Adrenal gland (tissue), 12 donors: ENCODE data around the gene FOXN1. TPM values are rescaled to one million over a fixed set of nuclear protein-coding genes. Genes with fewer than 3 reads are reported as not detected.

ENCODE experiments used
- DNase-seq, 7 donors: peaks; one replicate each; pipeline ENCODE4 v3.0.0-alpha.2; 2019 to 2020
- H3K27ac ChIP-seq, 5 donors: fragments of 200-600 bp; sonication (generic) in 4 of 5; 1 replicate in 3 of 5; 2 replicates in 2 of 5; pipeline versions ENCODE4 v1.5.1 to v1.8.0; 2016 to 2020; ENCODE audit warnings: mild to moderate bottlenecking in 1 of 5
- H3K27me3 ChIP-seq: fragments of 200-600 bp; 2 replicates; pipeline ENCODE4 v1.8.0; 2021
- H3K36me3 ChIP-seq, 2 donors: fragments of 200-600 bp; replicated peaks in 1 of 2; 1 replicate in 1 of 2; 2 replicates in 1 of 2; pipeline versions ENCODE4 v1.5.1 to v1.8.0; 2018 to 2022
- H3K4me1 ChIP-seq, 2 donors: fragments of 200-600 bp; replicated peaks in 1 of 2; 1 replicate in 1 of 2; 2 replicates in 1 of 2; pipeline versions ENCODE4 v1.5.1 to v1.8.0; 2018 to 2021
- H3K4me3 ChIP-seq, 4 donors: fragments of 200-600 bp; sonication (generic) in 3 of 4; one replicate each; pipeline ENCODE4 v1.5.1; 2016 to 2018
- H3K9me3 ChIP-seq, 3 donors: fragments of 200-600 bp; sonication (generic) in 1 of 3; replicated peaks in 1 of 3; 1 replicate in 2 of 3; 2 replicates in 1 of 3; pipeline versions ENCODE4 v1.5.1 to v1.8.0; 2016 to 2021
- POLR2A ChIP-seq, 2 donors: fragments of 450-650 bp; IDR thresholded peaks; one replicate each; pipeline ENCODE4 v1.6.1; 2017; ENCODE audit warnings: antibody characterized with exemption in 2 of 2, mild to moderate bottlenecking in 2 of 2, moderate library complexity in 1 of 2
- WGBS, 4 donors: extraction: QIAGEN DNeasy Blood & Tissue Kit in 2 of 4; methylation state at CpG; one replicate each; pipeline versions ENCODE4 v1.1.5 to v1.1.7; 2013 to 2017; 5-methylcytosine and 5-hydroxymethylcytosine counted together
- intact Hi-C, 2 donors: fragments of 100-400 bp; cut with DNase I; formaldehyde crosslinking; loops; one replicate each; pipeline versions ENCODE4 v1.14.1 to v1.15.0; 2022 to 2023
- polyA plus RNA-seq, 3 donors: library from polyadenylated mRNA; stranded (reverse); fragments of 200-250 nt in 2 of 3; fragments of 350-450 nt in 1 of 3; fragmentation: Illumina TruSeq in 1 of 3; extraction: RNeasy Lipid Tissue Mini Kit (QIAGEN cat#74804) in 1 of 3; gene quantifications; one replicate each; pipeline ENCODE4 v1.2.3, GENCODE V29; 2013 to 2014
- total RNA-seq, 9 donors: library from RNA; depleted of rRNA in 4 of 9; stranded (reverse); fragments of >200 nt in 4 of 9; fragments of 120-200 nt in 1 of 9; fragmentation: NEBNext Ultra II Directional in 1 of 9; extraction: Animal tissue kit (Norgen Biotek cat#: 25700) in 1 of 9; gene quantifications; one replicate each; pipeline versions ENCODE4 v1.1.0 to v1.2.4, GENCODE V29; 2013 to 2023
- TF ChIP-seq, protein P1 (sequence below), 6 experiments: fragments of 450-650 bp in 4 of 6; fragments of 200-600 bp in 2 of 6; sonication (generic) in 1 of 6; IDR thresholded peaks; 1 replicate in 5 of 6; 2 replicates in 1 of 6; pipeline versions ENCODE4 v1.5.1 to v1.8.0; 2016 to 2021; ENCODE audit warnings: antibody characterized with exemption in 6 of 6, mild to moderate bottlenecking in 2 of 6, moderate library complexity in 1 of 6
- donor health status: healthy with polysubstance abuse.
- donor health status: Bipolar disorder and iron deficiency.
- donor health status: DM: yes; HTN: yes; CAD: no.
- donor health status: DM: no; HTN: no; CAD: no.
- donor health status: DM: no; HTN: no; CAD: no.
- donor health status: DM: yes; HTN: yes; CAD: no.

Gene FOXN1
- total and polyA plus RNA-seq, 12 donors, result 0.06 TPM; not detected in 11

DNA sequence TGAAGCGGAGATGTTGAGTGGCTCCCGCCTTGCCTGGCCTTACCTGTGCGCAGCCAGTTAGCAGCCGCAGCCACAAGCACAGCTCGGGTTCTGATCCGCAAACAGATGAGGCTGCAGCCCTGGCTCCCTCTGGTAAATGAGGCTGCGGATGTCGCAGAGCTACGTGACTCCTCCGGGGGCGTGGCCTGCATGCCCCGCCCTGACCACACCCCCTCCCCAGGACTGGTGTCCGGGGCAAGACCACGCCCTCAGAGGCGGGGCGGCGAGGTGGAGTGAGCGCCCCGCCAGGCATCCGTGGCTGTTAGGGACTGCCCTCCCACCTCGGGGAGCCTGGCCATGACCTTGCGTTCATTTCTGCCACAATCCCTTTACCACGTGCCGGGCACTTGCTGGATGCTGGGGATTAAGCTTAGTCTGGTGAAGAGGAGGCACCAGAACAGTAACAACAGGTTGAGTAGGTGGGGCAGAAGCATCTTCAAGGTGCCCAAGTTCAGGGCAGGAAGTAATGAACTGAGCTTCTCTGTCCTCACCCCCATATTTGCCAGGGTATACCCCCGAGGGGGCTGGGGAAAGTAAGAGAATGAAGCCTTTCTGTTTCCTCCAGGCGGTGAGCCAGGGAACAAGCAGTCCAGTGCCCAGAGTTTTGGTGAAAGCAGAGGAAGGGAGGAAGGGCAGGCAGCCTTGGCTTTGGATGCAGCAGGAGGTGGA lies 70.8 kb downstream of the FOXN1 start, which contains the start of gene ALDOC:
ALDOC (minus strand) TSS at position 138 of the 708 bp plus-strand sequence. CDS start 1,363 bp downstream, outside the sequence.
- peak; percentile 95 to 99 (median 97) for DNase-seq
- Histone ChIP-seq H3K36me3 (no peaks in the 10 kb centered on the region), H3K27me3 (no peaks in the 10 kb centered on the region), H3K4me3 (peak within 1 kb of the TSS in 1 of 4 donors; percentile 20), H3K9me3 (no peaks in the 10 kb centered on the region), H3K27ac (peak within 1 kb of the TSS in 2 of 5 donors; percentile 1 to 63), H3K4me1 (peaks cover 2 to 11% of the 10 kb centered on the region in 2 donors)
- WGBS, 4 donors, result 5 to 12% (median 10%) methylated on average over 10 to 25 of the region's 26 CpGs
- TF ChIP-seq POLR2A (IDR thresholded peaks at IDR 0.05), result peak; percentile 84 to 92
- TF ChIP-seq, protein P1, sequence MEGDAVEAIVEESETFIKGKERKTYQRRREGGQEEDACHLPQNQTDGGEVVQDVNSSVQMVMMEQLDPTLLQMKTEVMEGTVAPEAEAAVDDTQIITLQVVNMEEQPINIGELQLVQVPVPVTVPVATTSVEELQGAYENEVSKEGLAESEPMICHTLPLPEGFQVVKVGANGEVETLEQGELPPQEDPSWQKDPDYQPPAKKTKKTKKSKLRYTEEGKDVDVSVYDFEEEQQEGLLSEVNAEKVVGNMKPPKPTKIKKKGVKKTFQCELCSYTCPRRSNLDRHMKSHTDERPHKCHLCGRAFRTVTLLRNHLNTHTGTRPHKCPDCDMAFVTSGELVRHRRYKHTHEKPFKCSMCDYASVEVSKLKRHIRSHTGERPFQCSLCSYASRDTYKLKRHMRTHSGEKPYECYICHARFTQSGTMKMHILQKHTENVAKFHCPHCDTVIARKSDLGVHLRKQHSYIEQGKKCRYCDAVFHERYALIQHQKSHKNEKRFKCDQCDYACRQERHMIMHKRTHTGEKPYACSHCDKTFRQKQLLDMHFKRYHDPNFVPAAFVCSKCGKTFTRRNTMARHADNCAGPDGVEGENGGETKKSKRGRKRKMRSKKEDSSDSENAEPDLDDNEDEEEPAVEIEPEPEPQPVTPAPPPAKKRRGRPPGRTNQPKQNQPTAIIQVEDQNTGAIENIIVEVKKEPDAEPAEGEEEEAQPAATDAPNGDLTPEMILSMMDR (IDR thresholded peaks at IDR 0.05), result no peak
- intact Hi-C loops, result no loop called here

DNA sequence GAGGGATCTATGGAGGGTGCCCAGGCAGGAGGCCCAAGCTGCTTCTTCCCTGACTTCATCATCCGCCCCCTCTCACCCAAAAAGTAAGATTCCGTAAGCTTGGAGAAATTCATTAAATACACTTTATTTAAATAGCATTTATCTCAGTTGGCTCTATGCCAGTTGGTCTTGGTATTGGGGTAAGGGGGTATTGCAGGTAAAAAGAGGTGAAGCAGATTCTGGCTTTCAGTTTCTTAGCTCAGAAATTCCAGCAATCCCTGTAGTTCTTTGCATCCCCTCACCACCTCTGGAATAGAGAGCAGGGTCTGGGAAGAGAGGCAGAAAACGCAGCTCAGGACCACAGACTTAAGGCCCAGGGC lies 71.3 kb downstream of the FOXN1 start:
- WGBS, 4 donors, result 92 to 100% (median 96%) methylated on average over 3 of the region's 3 CpGs
- peak overlapping the region in 1 of 5 donors; percentile 63 for H3K27ac ChIP-seq
- no peak for DNase-seq
- TF ChIP-seq, protein P1 (IDR thresholded peaks at IDR 0.05), result no peak
- TF ChIP-seq POLR2A (IDR thresholded peaks at IDR 0.05), result no peak
- peaks cover 0 to 5% of the 10 kb centered on the region in 2 donors for H3K4me1 ChIP-seq
- no peak overlapping the region for H3K4me3 ChIP-seq
- H3K27me3 ChIP-seq, result no peaks in the 10 kb centered on the region
- H3K36me3 ChIP-seq, result no peaks in the 10 kb centered on the region
- no peaks in the 10 kb centered on the region for H3K9me3 ChIP-seq
- intact Hi-C loops, result no loop called here

DNA sequence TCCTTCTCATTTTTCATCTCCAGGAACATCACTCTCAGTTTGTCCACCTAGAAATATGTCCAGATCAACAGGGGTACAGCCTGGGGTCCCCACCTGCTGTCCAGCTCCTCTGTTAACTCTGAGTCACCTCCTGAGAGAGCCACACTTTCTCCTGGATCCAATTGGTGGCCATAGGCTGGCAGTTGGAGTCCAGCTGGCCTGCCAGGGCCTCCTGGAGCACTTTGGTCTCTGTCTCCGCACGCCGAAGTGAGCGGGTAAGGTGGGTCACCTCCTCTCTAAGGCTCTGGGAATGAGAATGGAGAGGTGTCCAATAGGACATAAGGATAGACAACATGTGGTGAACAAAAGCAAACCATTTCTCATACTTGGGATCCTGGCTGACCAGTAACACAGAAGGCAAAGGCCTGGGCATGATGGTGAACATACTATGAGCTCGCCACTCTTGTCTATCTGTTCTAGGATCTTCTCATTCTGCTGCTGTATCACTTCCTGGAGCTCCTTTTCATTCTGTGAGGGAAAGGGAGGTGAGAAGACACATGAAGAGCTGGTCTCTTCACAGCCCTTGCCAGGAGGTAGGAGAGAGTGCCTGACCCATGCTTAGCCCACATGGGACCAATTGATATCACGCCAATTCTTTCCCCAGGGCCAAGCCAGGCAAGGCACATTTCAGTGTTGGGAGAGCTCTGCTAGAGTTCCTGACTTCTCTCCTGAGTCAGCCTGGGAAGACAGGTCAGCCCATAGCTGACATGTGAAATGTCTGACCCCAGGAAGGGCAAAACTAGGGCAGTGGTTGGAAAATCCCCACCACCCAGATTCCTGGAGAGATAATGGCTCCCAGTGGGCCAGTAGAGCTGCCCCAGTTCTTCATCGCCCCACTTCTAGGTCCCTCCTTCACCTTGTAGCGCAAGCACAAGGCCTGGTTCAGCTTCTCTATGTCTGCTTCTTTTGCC lies 72.4 kb downstream of the FOXN1 start:
- peaks cover 0 to 5% of the 10 kb centered on the region in 2 donors for H3K4me1 ChIP-seq
- intact Hi-C loops, result no loop called here
- H3K36me3 ChIP-seq, result peaks cover 0 to 9% of the 10 kb centered on the region in 2 donors
- TF ChIP-seq, protein P1 (IDR thresholded peaks at IDR 0.05), result no peak
- no peak for TF ChIP-seq POLR2A (IDR thresholded peaks at IDR 0.05)
- no peaks in the 10 kb centered on the region for H3K27me3 ChIP-seq
- DNase-seq, result no peak
- 96 to 98% (median 98%) methylated on average over 8 of the region's 8 CpGs for WGBS, 4 donors
- no peak overlapping the region for H3K4me3 ChIP-seq
- H3K27ac ChIP-seq, result no peak overlapping the region
- H3K9me3 ChIP-seq, result no peaks in the 10 kb centered on the region

DNA sequence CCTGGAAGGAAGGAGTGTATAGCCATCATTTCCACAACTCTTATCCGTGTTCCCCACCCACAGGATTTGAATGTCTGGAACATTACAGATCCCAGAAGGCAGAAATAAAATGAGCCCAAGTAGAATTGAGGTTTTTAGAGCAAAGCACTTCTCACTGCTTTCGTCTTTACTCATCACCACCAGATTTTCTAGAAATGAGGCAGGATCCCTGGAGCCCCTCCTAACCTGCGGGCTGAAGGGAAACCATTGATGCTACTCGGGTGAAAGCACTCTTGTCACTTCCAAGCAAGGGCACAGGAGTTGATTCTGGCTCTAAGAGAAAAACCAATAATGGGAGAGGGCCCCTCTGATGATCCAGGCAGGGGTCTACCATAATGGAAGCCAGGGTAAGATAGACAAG lies 73.4 kb downstream of the FOXN1 start:
- TF ChIP-seq, protein P1 (IDR thresholded peaks at IDR 0.05), result no peak
- TF ChIP-seq POLR2A (IDR thresholded peaks at IDR 0.05), result no peak
- peaks cover 0 to 5% of the 10 kb centered on the region in 2 donors for H3K4me1 ChIP-seq
- intact Hi-C loops, result no loop called here
- H3K36me3 ChIP-seq, result peaks cover 0 to 12% of the 10 kb centered on the region in 2 donors
- H3K27me3 ChIP-seq, result no peaks in the 10 kb centered on the region
- no peak overlapping the region for H3K27ac ChIP-seq
- no peaks in the 10 kb centered on the region for H3K9me3 ChIP-seq
- DNase-seq, result no peak
- H3K4me3 ChIP-seq, result no peak overlapping the region
- 87 to 98% (median 96%) methylated on average over 4 of the region's 4 CpGs for WGBS, 4 donors
